ENCODE measurements around the gene LHFPL3. TPM values are rescaled to one million over a fixed set of nuclear protein-coding genes. Genes with fewer than 3 reads are reported as not detected.
A peak's percentile ranks its signal among the peaks of the same experiment; 100 is the strongest.

The LHFPL3 gene
- total RNA-seq, 1 experiment from 2014 or later, result not detected

GRCh38 chr7:104926601-104927041 lies 598.2 kb downstream of the LHFPL3 start:
- Histone ChIP-seq H3K27ac (ENCODE audit: low read depth, low read length, poor library complexity, severe bottlenecking) (no peak overlapping the region), H3K27me3 (replicated peaks; ENCODE audit: insufficient read depth, low read depth, low read length, poor library complexity) (no peaks in the 10 kb centered on the region), H3K4me3 (ENCODE audit: low read depth, low read length, poor library complexity, severe bottlenecking) (no peak overlapping the region), H3K4me1 (ENCODE audit: insufficient read depth, low read length, poor library complexity, severe bottlenecking) (peaks cover 10% of the 10 kb centered on the region), H3K36me3 (ENCODE audit: insufficient read depth, low read length, poor library complexity, severe bottlenecking) (no peaks in the 10 kb centered on the region), H3K9me3 (ENCODE audit: low read depth, low read length, poor library complexity, severe bottlenecking) (no peaks in the 10 kb centered on the region)
- POLR2A ChIA-PET (ENCODE audit: low non-redundant PET), result no interaction called here
- no peak for DNase-seq (ENCODE audit: low spot score)
- TF ChIP-seq EZH2 (IDR thresholded peaks at IDR 0.05; ENCODE audit: borderline replicate concordance, low read depth, low read length, poor library complexity, severe bottlenecking), result no peak
- TF ChIP-seq CTCF (conservative IDR thresholded peaks at IDR 0.05; ENCODE audit: low read depth, low read length), result no peak
- CTCF ChIA-PET, result interaction anchor here (0.6 to 1.4 kb wide), 2 partner anchors 55 to 89 kb away, joined by 3 to 4 read pairs; no protein-coding TSS in a partner anchor
- BruUV-seq (replicated peaks), result no TSS peak
- intact Hi-C loops (cut with micrococcal nuclease; ENCODE audit: unreplicated experiment), result no loop called here

DNA sequence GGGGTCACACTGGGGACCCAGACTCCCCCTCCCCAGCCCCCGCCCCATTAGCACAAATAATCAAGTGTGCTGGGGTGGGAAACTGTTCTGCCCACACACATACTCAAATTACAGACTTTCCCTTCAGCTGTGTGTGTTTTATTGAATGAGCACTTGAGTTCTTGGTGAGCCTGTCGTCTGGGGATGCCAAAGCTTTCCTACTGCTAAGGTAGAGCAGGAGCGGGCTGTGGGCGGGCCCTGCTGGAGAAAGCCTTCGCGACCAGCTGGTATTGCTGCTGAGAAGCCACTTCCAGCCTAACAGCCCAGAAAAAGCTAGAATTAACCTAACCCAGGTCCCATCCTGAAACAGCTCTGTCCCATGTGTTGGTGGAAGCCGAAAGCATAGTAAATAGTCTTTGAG lies 598.7 kb downstream of the LHFPL3 start:
- TF ChIP-seq CTCF (conservative IDR thresholded peaks at IDR 0.05; ENCODE audit: low read depth, low read length) (no peak), EZH2 (IDR thresholded peaks at IDR 0.05; ENCODE audit: borderline replicate concordance, low read depth, low read length, poor library complexity, severe bottlenecking) (no peak)
- H3K27ac ChIP-seq (ENCODE audit: low read depth, low read length, poor library complexity, severe bottlenecking), result no peak overlapping the region
- DNase-seq (ENCODE audit: low spot score), result peak; percentile 39
- ChIA-PET POLR2A (ENCODE audit: low non-redundant PET) (no interaction called here), CTCF (interaction anchor here (0.6 kb wide), 1 partner anchor 90 kb away, joined by 4 read pairs; no protein-coding TSS in a partner anchor)
- intact Hi-C loops (cut with micrococcal nuclease; ENCODE audit: unreplicated experiment), result no loop called here
- H3K27me3 ChIP-seq (replicated peaks; ENCODE audit: insufficient read depth, low read depth, low read length, poor library complexity), result no peaks in the 10 kb centered on the region
- peaks cover 10% of the 10 kb centered on the region for H3K4me1 ChIP-seq (ENCODE audit: insufficient read depth, low read length, poor library complexity, severe bottlenecking)
- no peak overlapping the region for H3K4me3 ChIP-seq (ENCODE audit: low read depth, low read length, poor library complexity, severe bottlenecking)
- BruUV-seq (replicated peaks), result no TSS peak
- no peaks in the 10 kb centered on the region for H3K9me3 ChIP-seq (ENCODE audit: low read depth, low read length, poor library complexity, severe bottlenecking)
- H3K36me3 ChIP-seq (ENCODE audit: insufficient read depth, low read length, poor library complexity, severe bottlenecking), result no peaks in the 10 kb centered on the region

- Histone ChIP-seq H3K4me1 (ENCODE audit: insufficient read depth, low read length, poor library complexity, severe bottlenecking) (peaks cover 10% of the 10 kb centered on the region), H3K9me3 (ENCODE audit: low read depth, low read length, poor library complexity, severe bottlenecking) (no peaks in the 10 kb centered on the region), H3K4me3 (ENCODE audit: low read depth, low read length, poor library complexity, severe bottlenecking) (no peak overlapping the region), H3K27ac (ENCODE audit: low read depth, low read length, poor library complexity, severe bottlenecking) (no peak overlapping the region), H3K27me3 (replicated peaks; ENCODE audit: insufficient read depth, low read depth, low read length, poor library complexity) (no peaks in the 10 kb centered on the region), H3K36me3 (ENCODE audit: insufficient read depth, low read length, poor library complexity, severe bottlenecking) (no peaks in the 10 kb centered on the region)
- CTCF ChIA-PET, result no interaction called here
- BruUV-seq (replicated peaks), result no TSS peak
- no peak for TF ChIP-seq EZH2 (IDR thresholded peaks at IDR 0.05; ENCODE audit: borderline replicate concordance, low read depth, low read length, poor library complexity, severe bottlenecking)
- TF ChIP-seq CTCF (conservative IDR thresholded peaks at IDR 0.05; ENCODE audit: low read depth, low read length), result no peak
- intact Hi-C loops (cut with micrococcal nuclease; ENCODE audit: unreplicated experiment), result no loop called here
- no peak for DNase-seq (ENCODE audit: low spot score)
- POLR2A ChIA-PET (ENCODE audit: low non-redundant PET), result no interaction called here
Measured at GRCh38 chr7:104928721-104929400, 600.5 kb downstream of the LHFPL3 start.

Data from A673 (cell line).